Vagina (tissue), 2 donors: ENCODE results near the gene GPATCH11.

ENCODE experiments used
- POLR2A ChIP-seq, 2 donors: fragments of 450-650 bp; IDR thresholded peaks; one replicate each; pipeline ENCODE4 v1.6.1; 2017; ENCODE audit warnings: antibody characterized with exemption in 2 of 2, mild to moderate bottlenecking in 2 of 2, moderate library complexity in 2 of 2
- POLR2AphosphoS5 ChIP-seq, 2 donors: sonication (generic); formaldehyde crosslinking; IDR thresholded peaks; one replicate each; pipeline ENCODE4 v1.9.0; 2017; ENCODE audit warnings: antibody characterized with exemption in 2 of 2, mild to moderate bottlenecking in 2 of 2, low read depth in 1 of 2; ENCODE audit not compliant: insufficient read depth in 1 of 2
- TF ChIP-seq, protein P1 (sequence below), 3 experiments: fragments of 450-650 bp in 2 of 3; fragments of 200-600 bp in 1 of 3; sonication (generic) in 1 of 3; IDR thresholded peaks; one replicate each; pipeline ENCODE4 v1.5.1; 2017 to 2019; ENCODE audit warnings: antibody characterized with exemption in 3 of 3, mild to moderate bottlenecking in 2 of 3, moderate library complexity in 2 of 3

GRCh38 chr2:37060446-37060845 lies 23.9 kb upstream of the GPATCH11 start:
- TF ChIP-seq, protein P1, sequence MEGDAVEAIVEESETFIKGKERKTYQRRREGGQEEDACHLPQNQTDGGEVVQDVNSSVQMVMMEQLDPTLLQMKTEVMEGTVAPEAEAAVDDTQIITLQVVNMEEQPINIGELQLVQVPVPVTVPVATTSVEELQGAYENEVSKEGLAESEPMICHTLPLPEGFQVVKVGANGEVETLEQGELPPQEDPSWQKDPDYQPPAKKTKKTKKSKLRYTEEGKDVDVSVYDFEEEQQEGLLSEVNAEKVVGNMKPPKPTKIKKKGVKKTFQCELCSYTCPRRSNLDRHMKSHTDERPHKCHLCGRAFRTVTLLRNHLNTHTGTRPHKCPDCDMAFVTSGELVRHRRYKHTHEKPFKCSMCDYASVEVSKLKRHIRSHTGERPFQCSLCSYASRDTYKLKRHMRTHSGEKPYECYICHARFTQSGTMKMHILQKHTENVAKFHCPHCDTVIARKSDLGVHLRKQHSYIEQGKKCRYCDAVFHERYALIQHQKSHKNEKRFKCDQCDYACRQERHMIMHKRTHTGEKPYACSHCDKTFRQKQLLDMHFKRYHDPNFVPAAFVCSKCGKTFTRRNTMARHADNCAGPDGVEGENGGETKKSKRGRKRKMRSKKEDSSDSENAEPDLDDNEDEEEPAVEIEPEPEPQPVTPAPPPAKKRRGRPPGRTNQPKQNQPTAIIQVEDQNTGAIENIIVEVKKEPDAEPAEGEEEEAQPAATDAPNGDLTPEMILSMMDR (IDR thresholded peaks at IDR 0.05) = no peak
- TF ChIP-seq POLR2A (IDR thresholded peaks at IDR 0.05) = no peak
- TF ChIP-seq POLR2AphosphoS5 (IDR thresholded peaks at IDR 0.05; ENCODE audit: insufficient read depth in 1 of 2, low read depth in 1 of 2) = no peak
